ENCODE results near the gene VSIG8. TPM values are rescaled to one million over a fixed set of nuclear protein-coding genes. Genes with fewer than 3 reads are reported as not detected.
"Not testable (repeated sequence)": the region's sequence is repeated elsewhere in the genome, so short reads cannot be mapped to it uniquely, and the experiment has no call there.

VSIG8 gene, protein sequence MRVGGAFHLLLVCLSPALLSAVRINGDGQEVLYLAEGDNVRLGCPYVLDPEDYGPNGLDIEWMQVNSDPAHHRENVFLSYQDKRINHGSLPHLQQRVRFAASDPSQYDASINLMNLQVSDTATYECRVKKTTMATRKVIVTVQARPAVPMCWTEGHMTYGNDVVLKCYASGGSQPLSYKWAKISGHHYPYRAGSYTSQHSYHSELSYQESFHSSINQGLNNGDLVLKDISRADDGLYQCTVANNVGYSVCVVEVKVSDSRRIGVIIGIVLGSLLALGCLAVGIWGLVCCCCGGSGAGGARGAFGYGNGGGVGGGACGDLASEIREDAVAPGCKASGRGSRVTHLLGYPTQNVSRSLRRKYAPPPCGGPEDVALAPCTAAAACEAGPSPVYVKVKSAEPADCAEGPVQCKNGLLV
- not detected in 2 replicates for total RNA-seq

DNA sequence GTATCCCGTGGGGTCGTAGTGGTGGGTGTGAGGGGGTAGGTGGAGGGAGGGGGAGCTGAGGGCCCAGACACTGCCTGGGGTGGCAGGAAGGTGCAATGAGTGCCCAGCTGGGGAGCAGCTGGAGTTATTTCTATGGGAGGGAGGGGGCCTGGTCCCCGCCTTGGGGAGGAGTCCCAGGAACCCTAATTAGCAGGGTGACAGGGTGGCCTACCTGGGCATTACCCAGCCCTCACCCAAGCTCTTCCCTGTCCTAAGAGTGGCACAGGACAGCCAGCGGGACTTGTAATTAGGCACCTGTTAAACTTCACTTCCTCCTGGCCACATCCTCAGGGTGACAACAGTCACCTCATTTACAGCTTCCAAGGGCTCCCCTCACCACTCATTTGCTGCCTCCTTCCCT lies at the start of gene VSIG8:
Gene VSIG8, minus strand, starts transcription at position 101 of the 400 bp plus-strand sequence. CDS start 136 bp downstream, outside the sequence.
- no peak for ATAC-seq (ENCODE audit: low read depth)
- ChIA-PET CTCF (no interaction called here), POLR2A (no interaction called here)
- Mint-ChIP-seq H3K27me3 (peaks cover 7% of the 10 kb centered on the region), H3K4me3 (no peak within 1 kb of the TSS), H3K4me1 (no peaks in the 10 kb centered on the region), H3K9me3 (no peaks in the 10 kb centered on the region), H3K27ac (no peak within 1 kb of the TSS), H3K36me3 (ENCODE audit: low read depth) (no peaks in the 10 kb centered on the region)
- TF ChIP-seq, protein P1, sequence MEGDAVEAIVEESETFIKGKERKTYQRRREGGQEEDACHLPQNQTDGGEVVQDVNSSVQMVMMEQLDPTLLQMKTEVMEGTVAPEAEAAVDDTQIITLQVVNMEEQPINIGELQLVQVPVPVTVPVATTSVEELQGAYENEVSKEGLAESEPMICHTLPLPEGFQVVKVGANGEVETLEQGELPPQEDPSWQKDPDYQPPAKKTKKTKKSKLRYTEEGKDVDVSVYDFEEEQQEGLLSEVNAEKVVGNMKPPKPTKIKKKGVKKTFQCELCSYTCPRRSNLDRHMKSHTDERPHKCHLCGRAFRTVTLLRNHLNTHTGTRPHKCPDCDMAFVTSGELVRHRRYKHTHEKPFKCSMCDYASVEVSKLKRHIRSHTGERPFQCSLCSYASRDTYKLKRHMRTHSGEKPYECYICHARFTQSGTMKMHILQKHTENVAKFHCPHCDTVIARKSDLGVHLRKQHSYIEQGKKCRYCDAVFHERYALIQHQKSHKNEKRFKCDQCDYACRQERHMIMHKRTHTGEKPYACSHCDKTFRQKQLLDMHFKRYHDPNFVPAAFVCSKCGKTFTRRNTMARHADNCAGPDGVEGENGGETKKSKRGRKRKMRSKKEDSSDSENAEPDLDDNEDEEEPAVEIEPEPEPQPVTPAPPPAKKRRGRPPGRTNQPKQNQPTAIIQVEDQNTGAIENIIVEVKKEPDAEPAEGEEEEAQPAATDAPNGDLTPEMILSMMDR (IDR thresholded peaks at IDR 0.05) = no peak
- intact Hi-C loops (cut with micrococcal nuclease) = no loop called here
- no peak for DNase-seq

DNA sequence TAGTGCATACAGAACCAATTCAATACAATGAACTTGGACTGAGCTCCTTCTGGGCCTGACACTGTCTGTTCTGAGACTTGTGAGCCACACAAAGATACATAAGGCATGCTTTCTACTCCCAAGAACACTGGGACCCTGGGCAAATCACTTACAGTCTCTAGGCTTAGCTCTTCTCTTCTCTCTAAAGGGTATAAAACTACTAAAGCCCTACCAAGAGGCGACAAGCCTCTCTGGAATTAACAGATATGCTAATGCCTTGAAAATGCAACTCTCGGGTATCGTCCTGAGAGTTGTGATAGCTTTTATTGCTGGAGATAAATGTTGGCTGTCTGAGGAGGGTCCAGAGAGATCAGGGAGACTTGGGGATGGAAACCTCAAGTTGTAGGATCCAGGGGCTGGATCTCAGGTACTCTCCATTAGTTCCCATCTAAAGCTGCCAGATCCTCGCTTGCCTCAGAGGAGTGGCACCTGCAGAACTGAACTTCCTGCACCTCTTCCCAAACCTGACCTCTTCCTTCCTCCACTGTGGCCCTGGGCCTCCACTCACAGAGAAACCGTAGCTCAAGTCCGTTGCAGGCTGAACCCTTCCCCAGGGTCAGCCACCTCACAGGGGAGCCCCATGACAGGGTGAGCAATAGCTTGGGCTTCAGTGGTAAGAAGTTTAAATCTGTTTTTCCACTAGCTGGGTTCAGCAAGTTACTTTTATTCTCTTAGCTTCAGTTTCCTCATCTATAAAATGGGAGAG lies 49.0 kb upstream of the VSIG8 start:
- Mint-ChIP-seq H3K4me3 (no peak overlapping the region), H3K27me3 (no peaks in the 10 kb centered on the region), H3K9me3 (no peaks in the 10 kb centered on the region), H3K36me3 (ENCODE audit: low read depth) (peaks cover 15% of the 10 kb centered on the region), H3K4me1 (peaks cover 50% of the 10 kb centered on the region), H3K27ac (peak overlapping the region; percentile 94)
- intact Hi-C loops (cut with micrococcal nuclease) = no loop called here
- CTCF ChIA-PET = interaction anchor here (1.2 kb wide), 1 partner anchor 13 kb away, joined by 5 read pairs; the partner anchor contains the start of gene TAGLN2
- ATAC-seq (ENCODE audit: low read depth) (no peak), DNase-seq (no peak)
- TF ChIP-seq, protein P1 (IDR thresholded peaks at IDR 0.05) = no peak
- POLR2A ChIA-PET = interaction anchor here (0.6 kb wide), 1 partner anchor 1794 kb away, joined by 3 read pairs; no protein-coding TSS in a partner anchor

DNA sequence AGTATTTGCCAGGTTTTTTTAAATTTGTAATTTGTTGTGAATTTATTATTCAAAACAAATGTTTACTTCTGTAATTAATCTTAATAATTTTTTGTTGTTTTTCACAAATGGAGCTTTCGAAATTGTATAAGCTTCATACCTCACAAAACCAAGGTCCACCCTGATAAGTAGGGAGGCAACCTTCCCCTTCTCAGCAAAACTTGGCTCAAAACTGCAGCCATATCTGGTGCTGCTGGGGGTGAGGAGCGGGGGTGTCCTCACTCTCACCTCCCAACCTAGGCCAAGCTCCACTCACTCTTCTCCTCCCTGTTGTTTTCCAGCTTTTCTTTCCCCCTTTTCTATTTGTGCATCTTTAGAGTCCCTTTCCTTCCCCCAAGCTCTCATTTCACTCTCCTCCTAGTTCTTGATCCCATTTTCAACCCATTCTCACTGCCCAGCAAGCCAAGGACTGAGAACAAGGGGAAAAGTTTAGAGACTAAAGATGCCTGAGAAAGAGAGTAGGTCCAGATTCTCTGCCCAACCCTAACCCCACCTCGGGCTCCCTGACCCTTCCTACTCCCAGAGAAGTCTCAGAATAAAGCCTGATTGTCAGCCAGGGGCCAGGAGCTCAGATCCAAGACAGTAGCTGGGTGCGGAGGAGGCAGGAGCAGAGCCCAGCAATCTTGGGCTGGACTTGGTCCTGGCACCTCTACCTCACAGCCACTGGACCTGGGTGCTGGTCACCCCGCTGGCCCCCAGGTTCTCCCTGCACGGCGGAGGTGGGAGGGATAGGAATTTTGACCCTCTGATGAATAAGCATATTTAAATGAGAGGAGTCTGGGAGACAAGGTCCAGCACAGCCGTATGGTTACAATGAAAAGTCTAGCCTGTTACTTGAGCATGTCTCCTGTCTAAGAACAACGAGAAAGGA lies 45.8 kb upstream of the VSIG8 start:
- Mint-ChIP-seq H3K9me3 (no peaks in the 10 kb centered on the region), H3K36me3 (ENCODE audit: low read depth) (no peaks in the 10 kb centered on the region), H3K4me3 (no peak overlapping the region), H3K27ac (peak overlapping the region; percentile 31), H3K27me3 (no peaks in the 10 kb centered on the region), H3K4me1 (peaks cover 36% of the 10 kb centered on the region)
- ChIA-PET POLR2A (no interaction called here), CTCF (interaction anchor here (1.0 to 1.9 kb wide), 3 partner anchors 15 to 110 kb away, joined by 3 to 5 read pairs (median 3); no protein-coding TSS in a partner anchor)
- intact Hi-C loops (cut with micrococcal nuclease) = no loop called here
- DNase-seq = no peak
- TF ChIP-seq, protein P1 (IDR thresholded peaks at IDR 0.05) = no peak
- no peak for ATAC-seq (ENCODE audit: low read depth)

DNA sequence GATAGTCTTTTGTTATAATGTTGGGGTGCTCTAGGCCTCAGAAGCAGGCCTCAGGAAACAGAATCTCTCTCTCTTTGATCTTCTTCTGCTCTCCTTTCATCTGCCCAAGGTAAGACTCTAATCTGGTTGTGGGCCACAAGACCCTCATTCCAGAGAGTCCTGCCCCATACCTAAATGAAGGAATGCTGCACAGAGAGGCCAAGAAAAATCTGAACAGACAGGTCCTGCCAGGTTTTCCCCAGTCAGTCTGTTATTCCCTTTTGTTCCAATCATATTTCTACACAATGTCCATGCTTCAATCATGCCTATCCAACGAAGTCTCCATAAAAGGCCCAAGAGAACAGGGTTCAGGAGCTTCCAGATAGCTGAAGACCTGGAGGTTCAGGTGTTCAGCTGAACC lies 44.5 kb upstream of the VSIG8 start:
- POLR2A ChIA-PET = no interaction called here
- Mint-ChIP-seq H3K27me3 (no peaks in the 10 kb centered on the region), H3K4me1 (peaks cover 23% of the 10 kb centered on the region), H3K27ac (no peak overlapping the region), H3K36me3 (ENCODE audit: low read depth) (no peaks in the 10 kb centered on the region), H3K9me3 (no peaks in the 10 kb centered on the region), H3K4me3 (no peak overlapping the region)
- CTCF ChIA-PET = interaction anchor here (1.4 to 1.9 kb wide), 2 partner anchors 15 to 108 kb away, joined by 3 to 5 read pairs; no protein-coding TSS in a partner anchor
- ATAC-seq (ENCODE audit: low read depth) (no peak), DNase-seq (no peak)
- intact Hi-C loops (cut with micrococcal nuclease) = no loop called here
- TF ChIP-seq, protein P1 (IDR thresholded peaks at IDR 0.05) = no peak

DNA sequence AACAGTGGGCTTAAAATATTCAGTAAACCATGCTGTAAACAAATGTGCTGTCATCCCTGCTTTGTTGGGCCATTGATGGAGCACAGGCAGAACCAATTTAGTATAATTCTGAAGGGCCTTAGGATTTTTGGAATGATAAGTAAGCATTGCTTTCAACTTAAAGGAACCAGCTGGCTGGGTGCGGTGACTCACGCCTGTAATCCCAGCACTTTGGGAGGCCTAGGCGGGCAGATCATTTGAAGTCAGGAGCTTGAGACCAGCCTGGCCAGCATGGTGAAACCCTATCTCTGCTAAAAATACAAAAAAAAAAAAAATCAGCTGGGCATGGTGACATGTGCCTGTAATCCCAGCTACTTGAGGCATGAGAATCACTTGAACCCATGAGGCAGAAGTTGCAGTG lies 41.6 kb upstream of the VSIG8 start:
- H3K27me3 Mint-ChIP-seq; CTCF ChIA-PET; H3K9me3 Mint-ChIP-seq; H3K4me3 Mint-ChIP-seq; H3K27ac Mint-ChIP-seq; ATAC-seq (ENCODE audit: low read depth); H3K4me1 Mint-ChIP-seq; intact Hi-C loops (cut with micrococcal nuclease); POLR2A ChIA-PET; H3K36me3 Mint-ChIP-seq (ENCODE audit: low read depth); DNase-seq: not testable (repeated sequence)
